H1 (cell line): ENCODE measurements around the gene SYNDIG1. TPM values are rescaled to one million over a fixed set of nuclear protein-coding genes. Genes with fewer than 3 reads are reported as not detected.

Source experiments
- BRCA1 ChIP-seq: IDR thresholded peaks from 2 replicates; pipeline ENCODE4 v1.6.1; 2012; ENCODE audit warnings: low read depth, low read length, improper control_type of control experiment
- CHD7 ChIP-seq: fragments of 300-600 bp; sonication (generic); IDR thresholded peaks from 2 replicates; pipeline ENCODE4 v1.7.1; 2012; ENCODE audit warnings: low read length, moderate library complexity, mild to moderate bottlenecking, inconsistent platforms; ENCODE audit not compliant: insufficient replicate concordance
- CTBP2 ChIP-seq: IDR thresholded peaks from 2 replicates; pipeline ENCODE4 v1.7.0; 2011; ENCODE audit warnings: borderline replicate concordance, mild to moderate bottlenecking, moderate library complexity, mixed read lengths, low read length; ENCODE audit not compliant: insufficient read depth, insufficient read length
- KDM1A ChIP-seq: fragments of 200-600, 300-600 bp; sonication (generic); IDR thresholded peaks from 2 replicates; pipeline ENCODE4 v1.7.1; 2016; ENCODE audit warnings: mild to moderate bottlenecking, low read length, borderline replicate concordance
- KDM5A ChIP-seq: fragments of 200-600 bp; IDR thresholded peaks from 2 replicates; pipeline ENCODE4 v1.7.1; 2012; ENCODE audit warnings: mild to moderate bottlenecking, low read length, inconsistent platforms, mixed read lengths
- POLR2A ChIP-seq, 2 experiments: IDR thresholded peaks; 1 replicate in 1 of 2; 2 replicates in 1 of 2; pipeline ENCODE4 v1.6.1; 2011; ENCODE audit warnings: low read depth in 2 of 2, low read length in 2 of 2, mild to moderate bottlenecking in 2 of 2; ENCODE audit errors: control extremely low read depth in 1 of 2
- RNF2 ChIP-seq: fragments of 200-900, 300-1000 bp; sonication (generic); IDR thresholded peaks from 2 replicates; pipeline ENCODE4 v1.7.1; 2016; ENCODE audit warnings: borderline replicate concordance, low read depth, mild to moderate bottlenecking, antibody characterized with exemption, low read length; ENCODE audit not compliant: poor library complexity, severe bottlenecking; ENCODE audit errors: missing control alignments
- SIX5 ChIP-seq: IDR thresholded peaks from 2 replicates; pipeline ENCODE4 v1.6.1; 2011; ENCODE audit warnings: mild to moderate bottlenecking, low read depth, low read length
- SP4 ChIP-seq: IDR thresholded peaks from 2 replicates; pipeline ENCODE4 v1.6.1; 2012; ENCODE audit warnings: low read length, inconsistent platforms
- polyA plus RNA-seq, 7 experiments: library from polyadenylated mRNA; depleted of rRNA in 3 of 7; stranded (reverse) in 5 of 7; unstranded in 2 of 7; fragments of >200 nt in 5 of 7; fragments of 200-250 nt in 2 of 7; gene quantifications; 1 replicate in 5 of 7; 2 replicates in 1 of 7; 4 replicates in 1 of 7; pipeline versions ENCODE4 v1.2.1 to v1.2.3, GENCODE V29; 2011 to 2013; ENCODE audit warnings: missing spikeins in 2 of 7, mixed read lengths in 2 of 7
- total RNA-seq: library from RNA; stranded (reverse); fragmentation: NEBNext Ultra II Directional; extraction: Animal tissue kit (Norgen Biotek cat#: 25700); gene quantifications from 2 replicates; pipeline ENCODE4 v1.2.1, GENCODE V29; 2021

SYNDIG1 gene
- total and polyA plus RNA-seq, 2 of the 8 experiments (the other 6 are each of a cell fraction or from before 2014, with no cell fraction given) = 6.5 to 7.8 TPM

- TF ChIP-seq CHD7 = no peak
- no peak for TF ChIP-seq RNF2
- no peak for TF ChIP-seq POLR2A (IDR thresholded peaks at IDR 0.05; ENCODE audit: control extremely low read depth in 1 of 2, low read depth in 2 of 2, low read length in 2 of 2)
- TF ChIP-seq KDM5A = no peak
- TF ChIP-seq SIX5 = no peak
- TF ChIP-seq KDM1A = no peak
- no peak for TF ChIP-seq BRCA1
- TF ChIP-seq CTBP2 = no peak
- no peak for TF ChIP-seq SP4
Measured at GRCh38 chr20:24657196-24657595, 187.8 kb downstream of the SYNDIG1 start (continued).
